ENCODE results near the gene NPHP4.

GRCh38 chr1:6025269-6026094 is 33.3 kb upstream of the NPHP4 start:
- TF ChIP-seq CTCF (IDR thresholded peaks at IDR 0.05) (no peak), POLR2A (IDR thresholded peaks at IDR 0.05) (no peak)
